HG02678 (cell line): ENCODE measurements around the gene TIMP4.

ENCODE experiments used
- ATAC-seq: cut with Tn5 transposase; IDR thresholded peaks from one replicate; pipeline ENCODE4 v1.9.1; 2021; ENCODE audit warnings: mild to moderate bottlenecking, moderate library complexity; ENCODE audit not compliant: unreplicated experiment

TIMP4 gene

DNA sequence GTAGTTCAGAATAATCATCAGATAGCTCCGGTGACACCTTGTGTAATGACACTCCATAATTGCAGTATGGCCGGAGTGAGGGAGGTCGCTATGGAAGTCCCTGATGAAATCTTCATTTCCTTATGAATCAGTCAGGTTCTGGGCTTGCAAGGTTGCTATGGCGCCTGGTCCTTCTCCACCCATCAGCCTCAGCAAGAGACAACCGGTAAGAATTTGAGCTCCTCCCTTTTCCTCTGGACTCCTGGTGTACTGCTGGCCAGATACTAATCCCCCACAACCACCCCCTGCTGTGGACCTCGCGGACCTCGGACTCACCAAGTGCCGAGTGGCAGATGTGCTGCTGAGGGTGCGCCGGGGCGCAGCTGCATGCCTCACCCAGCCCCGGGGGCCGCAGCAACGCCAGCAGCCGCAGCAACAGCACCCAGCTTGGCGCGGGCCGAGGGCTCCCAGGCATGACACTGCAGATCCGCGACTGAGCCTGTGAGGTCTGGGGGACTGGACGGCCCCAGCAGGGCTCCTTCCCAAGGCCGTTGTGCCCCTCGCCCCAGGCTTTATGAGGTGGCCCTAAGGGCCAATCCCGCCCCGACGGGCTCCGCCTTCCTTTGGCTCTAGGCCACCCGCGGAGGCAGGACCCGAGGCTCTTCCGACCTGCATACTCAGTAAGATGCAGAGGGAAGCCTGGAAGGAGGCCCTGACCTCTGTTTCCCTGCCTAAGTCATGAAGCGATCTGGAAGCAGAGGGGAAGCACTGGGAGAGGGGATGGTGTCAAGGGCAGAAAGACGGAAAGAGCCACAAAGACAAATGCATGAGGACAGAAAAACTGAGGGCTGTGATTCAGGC lies at the start of gene TIMP4:
TSS of gene TIMP4 (minus strand) at position 526 of the 840 bp plus-strand sequence. CDS start at position 454, 72 bp downstream.
- no peak for ATAC-seq

DNA sequence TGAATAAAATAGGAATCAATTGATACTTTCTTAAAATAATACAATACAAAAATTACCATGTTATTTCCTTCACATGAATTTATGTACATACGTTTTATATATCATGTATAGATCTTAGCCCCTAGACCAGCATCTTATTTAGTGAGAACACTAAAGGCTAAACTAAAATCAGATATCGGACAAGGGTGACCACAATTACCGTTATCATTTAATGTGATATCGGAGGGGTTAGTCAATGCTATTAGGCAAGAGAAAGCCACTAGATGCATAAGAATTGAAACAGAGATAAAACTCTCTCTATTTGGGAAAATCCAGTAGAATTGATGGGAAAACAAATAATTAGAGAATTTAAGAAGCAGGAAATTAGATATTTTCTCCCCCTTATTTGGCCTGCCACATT lies 46.5 kb upstream of the TIMP4 start:
- ATAC-seq, result no peak

DNA sequence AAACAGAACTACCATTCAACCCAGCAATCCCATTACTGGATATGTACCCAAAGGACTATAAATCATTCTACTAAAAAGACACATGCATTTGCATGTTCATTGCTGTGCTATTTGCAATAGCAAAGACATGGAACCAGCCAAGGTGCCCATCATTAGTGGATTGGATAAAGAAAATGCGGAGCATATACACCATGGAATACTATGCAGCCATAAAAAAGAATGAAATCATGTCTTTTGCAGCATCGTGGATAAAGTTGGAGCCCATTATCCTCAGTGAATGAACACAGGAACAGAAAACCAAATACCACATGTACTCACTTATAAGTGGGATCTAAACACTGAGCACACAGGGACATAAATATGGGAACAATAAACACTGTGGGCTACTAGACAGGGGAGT lies 43.1 kb upstream of the TIMP4 start:
- no peak for ATAC-seq

DNA sequence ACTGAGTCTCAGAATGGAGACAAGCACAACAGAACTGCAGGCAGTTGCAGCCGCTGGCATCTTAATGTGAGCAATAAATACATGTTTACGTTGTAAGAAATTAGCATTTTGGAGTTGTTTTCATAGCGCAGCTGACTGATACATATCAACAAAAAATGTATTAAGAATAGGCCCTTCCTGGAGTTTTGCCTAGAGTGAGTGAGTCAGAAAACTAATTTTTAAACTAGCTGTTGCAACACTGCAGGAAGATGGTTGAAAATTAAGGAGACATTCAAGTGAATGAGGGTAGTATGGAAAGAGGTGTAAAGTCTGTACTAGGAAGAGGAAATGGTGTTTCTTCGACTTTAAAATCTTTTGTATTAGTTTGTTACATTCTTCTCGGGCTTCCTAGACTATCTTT lies 39.6 kb upstream of the TIMP4 start:
- ATAC-seq, result no peak

DNA sequence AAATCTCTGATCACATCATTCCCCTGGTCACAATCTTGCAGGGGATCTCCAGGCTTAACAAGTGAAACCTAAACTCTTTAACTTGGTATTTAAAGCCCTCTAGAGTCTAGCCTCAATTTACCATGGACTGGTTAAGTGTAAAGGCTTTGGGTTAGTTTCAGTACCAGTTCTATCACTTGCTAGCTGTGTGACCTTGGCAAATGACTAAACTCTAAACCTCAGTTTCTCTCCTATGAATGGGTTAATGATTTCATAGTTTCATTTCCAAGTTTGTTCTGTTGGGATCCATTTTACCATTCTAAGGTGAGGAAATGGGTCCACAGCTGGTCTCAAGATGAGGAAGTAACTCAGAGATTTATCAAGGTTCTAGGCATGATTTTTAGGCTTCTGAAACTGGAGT lies 38.8 kb upstream of the TIMP4 start:
- ATAC-seq, result peak; percentile 48

DNA sequence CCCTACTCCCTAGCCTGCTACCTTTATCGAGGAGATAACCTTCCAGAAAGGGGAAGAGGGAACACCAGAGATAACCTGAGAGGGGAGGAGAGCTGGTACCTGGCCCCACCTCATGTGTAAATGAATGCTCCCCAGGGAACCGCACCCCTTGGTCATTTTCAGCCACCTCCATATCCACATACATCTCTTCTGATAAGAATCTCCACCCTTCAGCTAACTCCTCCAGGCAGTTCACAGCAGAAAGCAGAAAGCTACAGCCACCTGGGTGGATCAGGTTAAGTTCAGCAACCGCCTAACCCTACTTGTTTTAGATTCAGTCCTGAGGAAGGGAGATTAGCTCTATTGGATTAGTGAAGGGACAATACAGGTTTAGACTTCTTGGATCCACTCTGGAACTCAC lies 38.0 kb upstream of the TIMP4 start:
- ATAC-seq, result no peak

DNA sequence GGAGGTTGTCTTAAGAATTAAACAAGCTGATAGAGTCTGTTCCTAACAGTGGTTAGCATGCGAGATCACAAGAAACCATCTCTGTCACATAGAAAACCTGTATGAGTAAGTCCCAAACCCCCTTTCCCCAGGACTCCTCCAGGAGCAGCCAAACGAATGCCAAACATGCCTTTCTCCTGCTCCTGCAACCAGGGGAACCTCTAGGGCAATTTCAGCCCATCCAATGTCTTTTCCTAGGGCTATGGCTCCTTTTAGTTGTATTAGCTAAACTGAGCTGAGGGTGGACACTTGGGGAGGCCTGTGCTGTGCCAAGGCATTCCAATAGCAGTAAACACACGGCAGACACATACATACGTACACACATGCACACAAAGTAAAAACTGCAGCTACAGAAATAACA lies 36.5 kb upstream of the TIMP4 start:
- no peak for ATAC-seq

DNA sequence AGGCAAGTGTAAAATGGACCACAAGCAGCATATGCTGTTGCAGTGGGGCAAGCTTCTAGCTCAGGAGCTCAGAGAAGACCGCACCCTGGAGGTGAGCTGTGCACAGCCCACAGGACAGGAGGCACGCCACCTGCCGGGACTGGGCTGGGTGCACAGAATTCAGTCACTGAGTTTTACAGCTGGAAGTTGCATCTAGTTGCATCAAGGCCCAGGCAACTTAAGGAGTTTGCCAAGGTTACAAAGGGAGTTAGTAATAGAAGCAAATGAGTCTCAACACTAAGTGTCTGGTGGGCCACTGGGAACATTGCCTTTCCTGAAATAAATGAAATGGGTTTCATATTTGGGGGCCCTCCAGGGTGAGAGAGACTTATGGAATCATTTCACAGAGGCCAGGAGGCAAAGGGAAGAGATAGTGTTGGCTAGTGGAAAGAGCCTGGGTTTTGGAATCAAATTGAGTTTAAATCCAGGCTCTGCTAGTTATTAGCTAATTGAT lies 36.0 kb upstream of the TIMP4 start:
- ATAC-seq, result peak; percentile 50

DNA sequence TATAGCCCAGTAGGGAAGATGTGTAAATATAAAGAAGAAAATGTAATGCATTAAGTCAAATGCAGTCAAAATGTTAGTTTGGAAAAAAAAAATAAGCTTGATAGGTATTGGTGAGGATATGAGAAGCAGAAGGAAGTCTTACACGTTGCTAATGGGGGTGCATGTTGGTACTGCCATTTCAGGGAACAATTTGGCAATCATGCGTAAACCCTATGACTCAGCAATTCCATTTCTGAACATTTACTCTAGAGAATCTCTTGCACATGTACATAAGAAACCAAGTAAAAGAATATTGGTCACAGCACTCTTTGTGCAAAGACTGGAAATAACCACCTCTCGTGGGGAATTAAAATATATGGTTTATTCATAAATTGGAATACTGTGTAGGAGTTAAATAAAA lies 35.5 kb upstream of the TIMP4 start:
- no peak for ATAC-seq

DNA sequence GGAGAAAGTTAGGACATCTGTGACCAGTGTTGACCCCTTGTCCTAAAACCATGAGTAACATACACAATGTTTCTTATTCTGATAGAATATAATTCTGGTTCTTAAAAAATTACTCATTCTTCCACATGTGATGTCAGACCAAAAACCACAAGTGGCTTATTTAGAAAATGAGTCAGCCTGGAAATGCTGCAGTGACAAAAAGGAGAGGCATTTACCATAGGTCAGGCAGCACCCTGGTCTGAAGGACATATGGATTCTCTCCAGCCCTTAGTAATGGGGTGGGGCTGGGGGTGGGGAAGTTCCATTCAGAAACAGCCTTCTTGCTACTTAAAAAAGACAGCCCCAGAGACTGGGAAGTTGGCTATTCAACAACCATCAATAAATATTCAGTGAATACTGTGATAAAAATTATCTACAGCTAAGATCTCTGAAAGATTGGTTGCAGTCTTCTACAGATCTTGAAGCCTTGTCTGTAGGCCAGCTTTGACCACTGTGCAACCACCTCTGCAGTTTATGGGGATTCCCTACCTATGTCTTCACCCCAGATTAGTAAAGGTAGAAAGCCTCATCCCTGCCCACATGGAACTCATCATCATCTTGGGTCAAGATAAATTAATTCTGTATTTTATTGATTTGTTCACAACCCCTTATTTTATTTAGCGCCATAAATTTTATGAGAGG lies 34.9 kb upstream of the TIMP4 start:
- ATAC-seq, result peak; percentile 59

DNA sequence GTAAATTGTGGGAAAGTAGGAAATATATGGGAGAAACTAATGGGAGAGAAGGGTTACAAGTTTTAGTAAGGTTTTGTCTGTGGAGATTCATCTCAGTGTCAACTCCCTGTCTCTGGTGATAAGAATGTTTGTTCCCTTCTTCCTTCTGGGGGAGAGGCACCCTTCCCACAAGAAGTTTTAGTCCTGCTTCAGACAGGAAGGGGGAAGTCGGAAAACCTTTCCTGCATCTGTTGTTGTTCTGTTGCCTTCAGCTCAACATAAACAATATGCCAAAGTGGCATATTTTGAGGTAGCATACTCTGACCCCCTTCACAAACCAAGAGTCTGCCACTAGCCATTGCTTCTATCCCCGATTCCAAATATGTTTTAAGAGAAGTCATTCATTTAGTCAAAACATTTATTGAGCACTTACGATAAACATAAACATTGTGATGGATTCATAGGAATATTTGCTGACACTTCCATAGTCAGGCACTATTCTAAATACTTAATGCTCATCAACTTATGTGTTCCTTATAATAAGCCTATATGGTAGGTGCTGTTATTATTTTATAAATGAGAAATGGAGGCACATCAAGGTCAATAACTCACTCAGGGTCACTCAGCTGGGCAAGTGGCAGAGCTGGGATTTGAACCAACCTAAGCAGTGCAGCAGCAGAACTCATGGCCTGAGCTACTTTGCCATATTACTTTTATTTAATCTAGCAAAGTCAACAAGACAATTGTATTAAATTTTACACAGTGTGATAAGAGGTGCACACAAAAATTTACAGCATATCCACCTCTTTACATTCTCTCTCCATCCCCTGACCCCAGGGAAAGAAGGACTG lies 34.2 kb upstream of the TIMP4 start:
- no peak for ATAC-seq

DNA sequence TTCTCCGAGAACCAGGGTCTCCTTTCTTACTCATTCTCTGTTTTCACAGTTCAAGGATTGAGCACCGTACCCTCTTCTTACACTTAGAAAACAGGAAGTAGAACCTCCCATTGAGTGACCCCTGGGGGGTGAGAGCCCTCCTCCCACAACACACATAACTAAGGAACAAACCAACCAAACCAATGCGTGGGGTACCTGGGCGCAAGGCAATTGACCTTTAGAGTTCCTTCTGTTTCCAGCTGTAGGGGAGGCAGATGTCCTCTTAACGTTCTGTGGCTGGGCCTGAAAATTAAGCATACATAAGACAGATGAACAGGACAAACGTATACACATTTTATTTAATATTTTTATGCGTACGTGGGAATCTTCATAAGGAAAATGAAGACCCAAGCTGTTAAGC lies 33.5 kb upstream of the TIMP4 start:
- no peak for ATAC-seq

DNA sequence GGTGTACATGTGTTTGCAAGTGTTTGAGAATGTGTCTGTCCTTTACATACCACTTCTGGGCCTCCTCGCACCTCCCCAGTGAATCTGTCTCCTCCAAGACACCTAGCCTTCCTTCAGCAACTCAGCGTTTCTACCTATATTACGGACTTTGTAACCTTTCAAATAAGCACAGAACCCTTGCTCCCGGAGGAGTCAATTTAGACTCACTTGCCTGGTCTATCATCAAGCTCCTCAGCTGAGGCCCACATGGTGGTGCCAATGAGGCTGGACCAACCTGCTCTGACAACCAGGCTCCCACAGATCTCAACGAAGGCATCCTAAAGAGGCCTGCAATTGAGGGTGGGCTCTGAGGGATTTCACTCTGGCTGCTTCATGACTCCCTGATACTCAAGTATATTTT lies 32.8 kb upstream of the TIMP4 start:
- ATAC-seq, result no peak

DNA sequence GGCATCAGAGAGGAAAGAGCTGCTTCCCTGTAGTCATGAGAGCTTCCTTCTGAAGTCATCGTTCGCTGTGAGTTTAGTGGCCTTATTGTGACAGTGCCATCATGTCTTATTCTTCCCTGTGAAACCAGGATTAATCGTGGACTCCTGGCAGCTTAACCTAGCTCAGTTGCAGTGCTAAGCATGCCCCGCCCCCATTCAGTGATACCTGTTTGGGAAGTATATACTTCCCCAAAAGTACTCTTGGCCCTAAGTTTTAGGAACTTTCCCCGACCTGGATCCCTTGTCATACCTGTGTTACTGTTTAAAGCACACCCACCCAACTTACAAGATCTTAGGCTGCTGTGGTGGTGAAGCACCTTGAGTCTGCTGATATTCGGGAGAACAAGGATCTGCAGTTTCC lies 32.1 kb upstream of the TIMP4 start:
- no peak for ATAC-seq

DNA sequence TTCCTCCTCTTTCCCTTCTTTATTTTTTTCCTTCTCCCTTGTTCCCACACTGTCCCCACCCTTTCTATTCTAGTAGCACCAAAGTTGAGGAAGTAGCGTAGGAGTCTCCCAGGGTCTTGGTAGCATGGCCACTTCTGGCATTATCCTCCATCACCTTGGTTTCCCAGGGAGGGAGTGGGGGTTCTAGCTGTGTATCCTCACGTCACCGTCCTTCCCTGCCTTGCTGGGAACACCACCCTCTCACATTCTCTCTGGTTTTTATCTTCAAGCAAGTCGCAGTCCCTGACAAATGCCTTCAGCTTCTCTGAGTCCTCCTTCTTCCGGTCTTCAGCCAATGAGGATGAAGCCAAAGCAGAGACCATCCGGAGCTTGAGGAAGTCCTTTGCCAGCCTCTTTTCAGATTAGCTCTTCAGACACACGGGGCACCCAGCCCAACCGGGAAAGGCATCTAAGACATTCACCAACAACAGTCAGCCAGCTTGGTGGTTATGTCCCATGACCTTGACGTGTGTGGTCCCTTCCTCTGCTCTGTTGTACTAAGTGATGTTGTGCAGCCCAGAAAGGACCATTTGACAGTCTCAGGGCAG lies 31.6 kb upstream of the TIMP4 start:
- ATAC-seq, result no peak

DNA sequence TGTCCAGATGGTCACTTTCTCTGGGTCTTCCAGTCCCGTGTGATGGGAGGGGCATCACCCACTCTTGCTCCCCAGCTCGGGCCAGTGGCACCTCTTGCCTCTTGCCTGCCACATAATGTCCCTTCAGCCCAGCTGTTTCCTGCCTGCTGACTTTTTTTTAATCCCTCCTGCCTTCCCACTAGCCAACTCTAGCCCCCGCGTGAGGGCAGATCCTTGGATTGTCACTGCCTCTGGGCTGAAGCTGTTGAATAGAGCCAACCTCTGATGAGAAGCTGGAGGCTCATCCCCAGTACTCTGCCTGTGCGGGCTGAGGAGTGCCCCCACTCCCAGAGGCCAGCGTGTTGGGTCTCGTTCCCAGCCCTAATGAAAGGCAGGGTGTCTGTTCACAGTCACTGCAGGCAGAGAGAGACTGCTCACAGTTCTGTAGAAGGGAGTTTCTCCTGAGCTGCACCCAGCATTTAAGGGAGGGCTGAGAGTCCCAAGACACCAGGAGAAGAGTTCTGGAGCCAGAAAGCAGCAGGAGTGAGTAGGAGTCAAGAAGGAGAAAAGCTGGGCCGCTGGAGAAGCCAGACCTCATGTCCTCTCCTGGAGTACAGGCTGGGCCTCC lies 30.1 kb upstream of the TIMP4 start:
- no peak for ATAC-seq

DNA sequence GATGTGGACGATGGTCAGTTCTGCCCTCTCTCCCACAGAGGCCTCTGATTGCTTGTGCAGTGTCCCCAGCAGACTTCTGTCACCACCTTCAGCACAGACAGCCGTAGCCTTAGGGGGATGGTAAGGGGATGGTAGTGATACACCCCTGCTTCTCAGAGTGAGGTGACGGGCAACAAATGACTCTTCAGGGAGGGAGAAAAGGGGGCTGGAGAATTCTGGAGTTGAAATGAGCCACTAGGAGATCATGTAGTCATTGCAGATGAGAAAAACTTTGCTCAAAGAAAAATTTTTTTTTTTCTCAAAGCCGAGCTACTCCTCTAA lies 29.6 kb upstream of the TIMP4 start:
- peak; percentile 5 for ATAC-seq

DNA sequence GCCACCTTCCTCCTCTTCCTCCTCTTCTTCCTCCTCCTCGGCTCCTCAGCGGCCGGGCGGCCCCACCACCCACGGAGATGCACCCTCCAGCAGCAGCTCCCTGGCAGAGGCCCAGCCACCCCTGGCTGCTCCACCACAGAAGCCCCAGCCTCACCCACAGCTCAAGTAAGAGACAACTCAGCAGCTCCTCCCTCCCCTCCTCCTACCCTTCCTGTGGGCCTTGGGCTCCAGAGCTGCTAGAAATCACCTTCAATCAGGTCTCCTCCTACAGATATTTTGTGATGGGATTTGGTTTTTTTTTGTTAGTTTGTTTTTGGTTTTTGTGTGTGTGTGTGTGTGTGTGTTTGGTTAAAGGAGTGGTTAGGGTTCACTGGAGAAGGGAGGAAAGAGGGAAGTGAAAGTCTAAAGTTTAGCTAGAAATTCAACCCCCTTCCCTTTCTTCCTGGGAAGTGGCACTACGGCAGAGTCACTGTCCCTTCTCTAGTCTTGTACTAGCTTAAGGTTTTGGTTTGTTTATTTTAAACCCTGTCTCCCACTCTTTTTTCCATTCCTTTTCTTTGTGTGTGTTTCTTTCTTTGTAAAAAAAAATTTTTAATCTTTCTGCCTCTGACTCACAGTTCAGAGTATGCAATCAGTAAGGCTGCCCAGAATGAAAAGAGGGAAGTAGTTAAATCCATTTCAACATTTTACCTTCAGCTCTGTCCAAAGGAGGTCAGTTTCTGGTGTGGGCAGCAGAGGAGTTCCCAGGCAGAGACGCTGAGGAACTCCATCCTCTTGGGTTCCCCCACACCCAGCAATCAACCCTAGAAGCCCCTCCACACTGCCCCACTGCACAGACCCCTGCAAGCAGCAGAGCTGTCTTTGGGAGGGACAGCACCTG lies 29.0 kb upstream of the TIMP4 start:
- ATAC-seq, result peak; percentile 73

DNA sequence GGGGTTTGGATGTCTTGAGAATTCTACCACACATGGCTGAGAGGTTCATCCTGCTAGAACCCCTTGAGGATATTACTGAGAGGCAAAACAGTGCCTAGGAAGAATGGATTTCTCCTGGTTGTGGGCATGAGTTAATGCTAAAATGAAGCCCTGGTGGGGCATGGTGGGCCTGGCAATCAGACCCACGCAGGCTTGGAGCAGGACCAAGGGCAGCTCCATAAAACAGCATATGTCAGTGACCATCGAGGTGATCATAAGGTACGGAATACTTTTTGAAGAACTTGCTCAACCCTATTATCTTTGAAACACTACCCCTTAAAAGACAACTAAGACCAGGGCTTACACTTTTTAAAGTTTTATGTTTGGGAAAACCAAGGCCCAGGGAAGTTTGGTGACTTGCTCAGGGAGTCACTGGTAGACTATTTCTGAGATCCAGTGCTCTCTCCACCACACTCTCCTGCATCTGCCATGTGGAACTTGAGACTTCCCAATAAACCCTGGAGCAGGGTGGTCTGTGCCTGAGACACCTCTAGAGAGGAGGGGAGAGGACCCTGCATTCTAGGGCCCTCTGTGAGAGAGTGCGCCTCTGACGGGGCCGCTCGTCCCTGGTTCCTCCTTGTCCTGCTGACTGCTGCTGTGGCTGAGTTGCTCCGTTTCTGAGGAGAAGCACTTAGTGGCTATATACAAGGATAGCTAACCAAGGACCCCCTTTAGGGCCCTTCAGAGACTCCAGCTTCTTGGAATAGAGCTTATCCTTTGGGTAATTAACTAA lies 28.0 kb upstream of the TIMP4 start:
- no peak for ATAC-seq
